A549 treated with RU486 at 1 μM for 4 hours (cell line): ENCODE measurements around the gene CPA1. TPM values are rescaled to one million over a fixed set of nuclear protein-coding genes. Genes with fewer than 3 reads are reported as not detected.

Experiments used
- total RNA-seq: library from RNA; stranded (reverse); fragments of 200-300 nt; extraction: Qiagen RNA extraction; gene quantifications from 5 replicates; pipeline ENCODE4 v1.2.3, GENCODE V29; 2022; ENCODE audit warnings: low read depth

CPA1 gene
- total RNA-seq: not detected in 5 replicates

DNA sequence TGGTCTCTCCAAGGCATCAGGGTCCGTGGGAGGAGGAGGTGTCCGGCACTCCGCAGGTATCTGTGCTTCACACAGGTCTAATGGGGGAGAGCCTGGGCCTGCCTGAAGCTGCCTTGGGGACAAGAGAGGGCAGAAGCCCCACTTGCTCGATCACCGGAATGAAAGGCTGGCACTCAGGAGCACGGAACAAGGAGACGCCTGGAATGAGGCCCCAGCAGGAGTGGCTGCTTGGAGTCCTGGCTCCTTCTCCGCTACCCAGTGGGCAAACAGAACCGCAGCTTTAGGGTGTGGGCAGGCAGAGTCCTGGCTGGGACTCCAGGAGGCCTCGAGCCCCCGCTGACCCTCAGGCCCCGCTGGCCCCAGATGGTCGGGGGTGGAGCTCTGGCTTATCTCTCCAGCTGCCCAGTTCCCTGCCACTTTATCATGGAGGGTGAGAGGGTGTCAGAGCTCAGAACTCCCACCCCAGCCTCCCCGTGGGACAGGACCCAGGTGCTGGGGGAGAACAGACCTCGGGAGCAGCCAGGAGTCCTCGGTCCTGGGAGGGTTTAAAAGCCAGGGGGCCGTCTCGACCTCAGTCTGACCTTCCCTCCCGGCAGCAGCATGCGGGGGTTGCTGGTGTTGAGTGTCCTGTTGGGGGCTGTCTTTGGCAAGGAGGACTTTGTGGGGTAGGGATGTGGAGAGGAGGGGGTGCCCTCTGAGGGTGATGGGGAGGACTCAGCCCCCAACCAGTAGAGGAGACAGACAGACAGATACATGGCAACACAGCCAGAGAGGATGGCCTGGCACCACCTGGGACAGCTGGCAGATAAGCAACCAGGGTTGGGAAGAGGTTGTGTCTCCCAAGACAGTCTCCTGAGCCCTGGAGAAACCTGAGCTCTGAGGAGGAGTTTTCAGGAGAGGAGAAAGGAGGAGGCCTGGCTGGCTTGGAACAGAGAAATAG lies at the start of gene CPA1:
Gene CPA1 (plus strand): TSS at position 574 of the 940 bp plus-strand sequence. CDS start 27 bp downstream, at position 601.

DNA sequence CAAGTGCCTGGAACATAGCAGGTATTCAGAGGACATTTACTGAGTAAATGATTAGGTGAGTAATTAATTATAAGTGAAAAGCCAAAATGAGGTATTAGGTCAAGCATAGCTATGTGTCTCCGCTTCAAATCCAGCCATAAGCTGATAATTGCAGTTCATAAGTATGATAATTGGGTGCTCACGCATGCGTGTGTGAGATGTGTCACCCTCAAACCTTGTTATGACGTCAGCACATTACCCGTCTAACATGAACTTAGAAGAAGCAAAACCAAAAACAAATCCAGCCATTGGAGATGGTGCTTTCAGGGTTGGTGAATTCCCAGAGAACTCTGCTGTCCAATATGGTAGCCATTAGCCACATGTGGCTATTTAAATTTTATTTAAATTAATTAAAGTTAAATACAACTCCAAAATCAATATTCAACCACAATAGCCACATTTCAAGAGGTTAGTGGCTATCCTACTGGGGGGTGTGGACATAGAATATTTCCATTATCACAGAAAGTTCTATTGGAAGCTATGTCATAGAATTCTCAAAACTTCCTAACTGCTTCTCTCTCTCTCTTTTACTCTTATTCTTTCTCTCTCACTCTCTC lies 35.9 kb upstream of the CPA1 start, which contains the start of gene CPA5:
Gene CPA5 (plus strand): TSS at position 546 of the 596 bp plus-strand sequence. CDS start 1,670 bp downstream, outside the sequence.

Other genes with a start within 250 kb of the CPA1 start
- 11.1 to 18.2 TPM (median 15.9 TPM) in 5 replicates for gene TMEM209, start 175.1 kb upstream of the CPA1 start, total RNA-seq
- not detected in 5 replicates for gene SSMEM1, start 172.6 kb upstream of the CPA1 start, total RNA-seq
- gene CPA2, start 113.6 kb upstream of the CPA1 start, total RNA-seq: 0.15 TPM in 1 of 5 replicates, not detected in the others
- 6.5 to 9.6 TPM (median 6.8 TPM) in 5 replicates for gene CPA4, start 87.3 kb upstream of the CPA1 start, total RNA-seq
- gene CPA5, start 35.7 kb upstream of the CPA1 start, total RNA-seq: not detected in 5 replicates
- 11.6 to 13.8 TPM (median 13.3 TPM) in 5 replicates for gene CEP41, start 60.5 kb downstream of the CPA1 start, total RNA-seq
- gene MEST, start 111.6 kb downstream of the CPA1 start, total RNA-seq: 30.3 to 39.6 TPM (median 36.7 TPM) in 5 replicates